Measurements from ENCODE around the gene CFAP54.

Gene CFAP54

GRCh38 chr12:96876966-96877365, 387.6 kb downstream of the CFAP54 start:
- no peak for TF ChIP-seq PPARA (CRISPR knock-in tag; IDR thresholded peaks at IDR 0.05; ENCODE audit: borderline replicate concordance)
- no peak for TF ChIP-seq CSDC2 (CRISPR knock-in tag; IDR thresholded peaks at IDR 0.05)
- TF ChIP-seq ZNF8 (CRISPR knock-in tag; IDR thresholded peaks at IDR 0.05) = no peak
- no peak for TF ChIP-seq ZFP30 (CRISPR knock-in tag; IDR thresholded peaks at IDR 0.05)
- no peak for ATAC-seq

GRCh38 chr12:96878704-96879103, 389.3 kb downstream of the CFAP54 start:
- ATAC-seq = peak; percentile 85
- TF ChIP-seq CREB5 (CRISPR knock-in tag; IDR thresholded peaks at IDR 0.05; ENCODE audit: low read depth) (no peak), ISL1 (CRISPR knock-in tag; IDR thresholded peaks at IDR 0.05) (0 out of 2 replicates have a peak, but pooled peaks have one; percentile 28)

- no peak for TF ChIP-seq ZNF70 (CRISPR knock-in tag; IDR thresholded peaks at IDR 0.05)
- no peak for TF ChIP-seq GLIS3 (CRISPR knock-in tag; IDR thresholded peaks at IDR 0.05)
- no peak for TF ChIP-seq ZFP3 (CRISPR knock-in tag; IDR thresholded peaks at IDR 0.05)
- no peak for TF ChIP-seq ZNF565 (CRISPR knock-in tag; conservative IDR thresholded peaks at IDR 0.05; ENCODE audit: low read depth)
- no peak for TF ChIP-seq CREB5 (CRISPR knock-in tag; IDR thresholded peaks at IDR 0.05; ENCODE audit: low read depth)
- peak; percentile 35 for ATAC-seq
These were observed 389.9 kb downstream of the CFAP54 start for GRCh38 chr12:96879301-96879700.

GRCh38 chr12:96880220-96880619, 390.8 kb downstream of the CFAP54 start:
- ATAC-seq = no peak
- TF ChIP-seq TOX (CRISPR knock-in tag; IDR thresholded peaks at IDR 0.05; ENCODE audit: borderline replicate concordance) = no peak
- no peak for TF ChIP-seq ZNF70 (CRISPR knock-in tag; IDR thresholded peaks at IDR 0.05)
- TF ChIP-seq OSR1 (CRISPR knock-in tag; IDR thresholded peaks at IDR 0.05) = no peak
- TF ChIP-seq CSDC2 (CRISPR knock-in tag; IDR thresholded peaks at IDR 0.05) = no peak
- no peak for TF ChIP-seq TCF4 (CRISPR knock-in tag; IDR thresholded peaks at IDR 0.05; ENCODE audit: borderline replicate concordance)
- TF ChIP-seq POU6F1 (CRISPR knock-in tag; IDR thresholded peaks at IDR 0.05; ENCODE audit: borderline replicate concordance, low read depth) = no peak
- TF ChIP-seq ZNF565 (CRISPR knock-in tag; conservative IDR thresholded peaks at IDR 0.05; ENCODE audit: low read depth) = no peak
- TF ChIP-seq ISL1 (CRISPR knock-in tag; IDR thresholded peaks at IDR 0.05) = no peak
- no peak for TF ChIP-seq BACH2 (CRISPR knock-in tag; IDR thresholded peaks at IDR 0.05; ENCODE audit: borderline replicate concordance)
- no peak for TF ChIP-seq CSRNP3 (CRISPR knock-in tag; IDR thresholded peaks at IDR 0.05)
- no peak for TF ChIP-seq CREB5 (CRISPR knock-in tag; IDR thresholded peaks at IDR 0.05; ENCODE audit: low read depth)
- no peak for TF ChIP-seq TSHZ2 (CRISPR knock-in tag; IDR thresholded peaks at IDR 0.05)
- TF ChIP-seq PATZ1 (CRISPR knock-in tag; IDR thresholded peaks at IDR 0.05; ENCODE audit: borderline replicate concordance) = no peak

All from SK-N-SH treated with all-trans-retinoic acid at 6 μM for 48 hours (cell line).